ENCODE measurements around the gene CDC25B.
"Not testable (repeated sequence)": the region's sequence is repeated elsewhere in the genome, so short reads cannot be mapped to it uniquely, and the experiment has no call there.

Gene CDC25B

GRCh38 chr20:3786665-3787323, 9.3 kb upstream of the CDC25B start, which contains the start of gene CENPB:
CENPB (minus strand) TSS chr20:3786740; CDS start chr20:3786483, 257 bp downstream.
- DNase-seq, result peak; percentile 83

GRCh38 chr20:3787324-3788014, 8.6 kb upstream of the CDC25B start:
- DNase-seq, result no peak

- no peak for DNase-seq
Measured at GRCh38 chr20:3788685-3789155, 7.4 kb upstream of the CDC25B start.

GRCh38 chr20:3789201-3789600, 6.9 kb upstream of the CDC25B start:
- DNase-seq, result not testable (repeated sequence)

- DNase-seq, result not testable (repeated sequence)
Measured at GRCh38 chr20:3794168-3794567, 1.9 kb upstream of the CDC25B start.

- no peak for DNase-seq
Measured at GRCh38 chr20:3794701-3795420, 1.2 kb upstream of the CDC25B start.

GRCh38 chr20:3796477-3797225, 541 bp downstream of the CDC25B start:
- no peak for DNase-seq

GRCh38 chr20:3797226-3797545, 1.1 kb downstream of the CDC25B start:
- DNase-seq, result no peak

- DNase-seq, result no peak
Measured at GRCh38 chr20:3797592-3798372, 1.7 kb downstream of the CDC25B start.

GRCh38 chr20:3798373-3798768, 2.3 kb downstream of the CDC25B start:
- DNase-seq, result no peak

GRCh38 chr20:3798908-3799248, 2.8 kb downstream of the CDC25B start:
- no peak for DNase-seq

- no peak for DNase-seq
Measured at GRCh38 chr20:3800256-3800877, 4.3 kb downstream of the CDC25B start.

GRCh38 chr20:3800878-3801260, 4.8 kb downstream of the CDC25B start:
- no peak for DNase-seq

- no peak for DNase-seq
Measured at GRCh38 chr20:3801299-3801698, 5.2 kb downstream of the CDC25B start.

GRCh38 chr20:3801846-3802245, 5.7 kb downstream of the CDC25B start:
- no peak for DNase-seq

- no peak for DNase-seq
Measured at GRCh38 chr20:3802524-3803239, 6.6 kb downstream of the CDC25B start.

GRCh38 chr20:3803289-3803688, 7.2 kb downstream of the CDC25B start:
- DNase-seq, result no peak

GRCh38 chr20:3803854-3804253, 7.7 kb downstream of the CDC25B start:
- no peak for DNase-seq

- no peak for DNase-seq
Measured at GRCh38 chr20:3804254-3804751, 8.2 kb downstream of the CDC25B start.

- no peak for DNase-seq
Measured at GRCh38 chr20:3804781-3805180, 8.7 kb downstream of the CDC25B start.

GRCh38 chr20:3808544-3808943, 12.4 kb downstream of the CDC25B start:
- no peak for DNase-seq

All from NCI-H774 (cell line).